NCI-H2227 (cell line): ENCODE measurements around the gene NR2F1-AS1.

Experiments
- DNase-seq: peaks from one replicate; lab custom pipeline; 2025; ENCODE audit not compliant: unreplicated experiment; lab: John Stamatoyannopoulos, UW

Gene NR2F1-AS1

DNA sequence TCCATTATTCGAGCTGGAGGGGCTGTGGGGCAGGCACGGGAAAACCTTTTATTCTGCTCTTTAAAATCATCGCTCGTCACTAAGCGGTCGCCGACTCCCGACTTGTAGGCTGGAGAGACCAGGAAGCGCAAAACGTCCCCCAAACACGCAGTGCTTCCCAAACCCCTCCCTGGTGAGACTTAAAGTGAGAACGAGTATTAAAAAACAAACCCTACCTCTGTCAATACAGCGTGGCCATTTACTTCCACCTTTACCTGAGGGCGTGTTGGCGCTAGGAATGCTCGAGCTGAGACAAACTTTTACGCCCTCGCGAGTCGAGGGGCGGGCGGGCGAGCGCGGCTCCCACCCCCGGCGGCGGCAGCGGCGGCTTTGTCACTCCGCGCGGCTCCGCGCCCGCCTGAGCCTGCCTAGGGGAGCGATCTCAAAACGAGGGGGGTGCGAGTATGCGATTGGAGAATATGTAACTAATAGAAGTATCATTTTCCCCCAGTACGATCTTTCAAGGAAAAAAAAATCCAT is at the start of gene NR2F1-AS1:
Gene NR2F1-AS1, minus strand, starts transcription at position 293 of the 519 bp plus-strand sequence.
- DNase-seq, result no peak

DNA sequence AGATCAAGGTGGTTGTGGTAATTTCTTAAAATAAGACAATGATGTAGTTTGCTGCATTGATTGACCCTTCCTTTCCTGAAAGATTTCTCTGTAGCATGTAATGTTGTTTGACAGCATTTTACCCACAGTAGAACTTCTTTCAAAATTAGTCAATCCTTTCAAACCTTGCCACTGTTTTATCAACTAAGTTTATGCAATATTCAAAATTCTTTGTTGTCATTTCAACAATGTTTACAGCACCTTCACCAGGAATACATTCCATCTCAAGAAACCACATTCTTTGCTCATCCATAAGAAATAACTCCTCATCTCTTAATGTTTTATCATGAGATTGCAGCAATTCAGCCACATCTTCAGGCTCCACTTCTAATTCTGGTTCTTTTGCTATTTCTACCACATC is 45.8 kb upstream of the NR2F1-AS1 start:
- no peak for DNase-seq

- no peak for DNase-seq
These were observed 42.1 kb upstream of the NR2F1-AS1 start for GRCh38 chr5:93623153-93623552.

DNA sequence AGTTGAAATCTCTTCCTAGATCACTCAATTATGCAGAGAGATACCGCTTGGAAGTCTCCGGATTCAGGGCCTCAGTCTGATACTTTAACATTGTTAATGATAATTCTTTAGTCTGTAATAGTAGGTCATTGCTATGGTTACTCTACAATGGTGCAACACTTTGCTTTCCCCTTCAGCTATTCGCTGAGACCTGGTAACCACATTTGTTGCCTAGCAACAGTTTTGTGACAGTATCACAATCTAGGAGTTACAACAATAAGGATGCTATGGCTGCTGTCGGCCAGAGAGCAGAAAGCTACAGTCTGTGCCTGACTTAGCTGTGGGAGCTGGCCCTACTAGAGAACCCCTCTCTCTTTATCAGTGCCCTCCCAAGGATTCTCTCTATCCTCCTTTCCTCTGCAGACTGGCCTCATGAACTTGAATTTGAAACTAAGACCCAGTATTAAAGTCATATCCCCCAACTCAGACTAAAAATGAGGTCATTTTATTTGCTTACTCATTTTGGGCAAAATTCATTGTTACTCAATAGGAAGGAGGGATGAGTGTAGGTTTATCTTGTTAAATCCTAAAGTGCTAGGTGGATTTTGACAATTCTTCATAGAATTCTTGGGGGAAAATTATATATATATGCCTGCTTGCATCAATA is 41.3 kb upstream of the NR2F1-AS1 start:
- peak; percentile 93 for DNase-seq

DNA sequence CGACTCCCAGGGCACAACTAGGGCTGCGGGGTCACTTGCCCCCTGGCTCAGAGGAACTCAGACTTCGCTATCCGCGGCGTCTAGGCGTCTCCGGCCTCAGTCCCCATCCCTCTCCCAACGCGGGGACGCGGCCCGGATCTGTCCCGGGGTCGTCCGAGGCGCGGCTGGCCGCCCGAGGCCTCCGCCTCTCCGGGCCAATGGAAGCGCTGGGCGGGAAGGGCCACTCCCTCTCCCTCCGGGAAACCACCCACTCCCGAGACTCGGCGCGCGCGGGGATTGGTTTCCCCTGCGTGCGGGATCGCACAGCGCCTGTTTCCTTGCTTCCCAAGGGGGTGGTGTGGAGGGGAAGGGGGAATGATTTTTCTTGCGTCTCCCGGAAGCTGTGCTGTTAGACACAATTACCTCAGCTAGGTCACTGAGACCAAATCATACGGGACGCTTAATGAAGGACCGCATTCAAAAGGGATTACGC is 40.3 kb upstream of the NR2F1-AS1 start:
- DNase-seq, result peak; percentile 95

DNA sequence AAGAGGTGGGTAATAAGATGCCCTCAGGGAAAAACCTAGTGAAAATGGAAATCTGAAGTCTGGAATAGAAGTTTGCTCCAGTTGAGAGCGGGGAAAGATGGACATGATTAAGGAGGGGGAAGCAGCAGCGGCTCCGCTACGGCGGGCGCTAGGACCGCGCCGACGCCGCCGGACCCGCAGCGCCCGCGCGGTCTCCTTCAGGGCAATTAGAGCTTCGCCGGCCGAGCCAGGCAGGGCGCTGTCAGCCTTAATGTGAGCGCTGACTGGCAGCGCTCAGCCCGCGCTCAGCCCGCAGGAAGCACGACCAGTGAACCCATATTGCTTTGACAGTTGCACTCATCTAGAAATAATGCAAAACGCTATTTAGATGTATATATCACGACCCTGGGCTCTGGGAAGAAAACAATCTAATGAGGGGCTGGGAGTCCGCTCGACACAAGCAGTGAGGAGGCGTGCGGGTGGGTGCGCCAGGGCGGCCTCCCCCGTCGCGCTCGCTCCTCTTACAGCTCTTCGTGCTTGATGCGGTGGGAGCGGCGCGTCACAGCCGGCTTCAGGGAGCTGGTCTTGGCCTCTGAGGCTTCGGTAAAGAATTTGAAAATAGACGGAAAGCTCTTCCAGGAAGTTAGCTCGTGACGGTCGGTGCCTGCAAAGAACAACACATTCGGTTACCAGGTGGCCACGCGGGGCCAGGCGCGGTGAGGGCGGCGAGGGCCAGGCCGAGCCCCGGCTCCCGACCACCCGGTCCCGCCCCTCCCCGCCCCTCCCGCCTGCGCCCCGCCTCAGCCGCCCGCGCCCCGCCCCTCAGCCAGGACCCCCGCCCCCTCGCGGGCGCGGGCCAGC is 39.7 kb upstream of the NR2F1-AS1 start:
- DNase-seq, result peak; percentile 89

- no peak for DNase-seq
These were observed 35.6 kb upstream of the NR2F1-AS1 start for GRCh38 chr5:93616538-93617174.

DNA sequence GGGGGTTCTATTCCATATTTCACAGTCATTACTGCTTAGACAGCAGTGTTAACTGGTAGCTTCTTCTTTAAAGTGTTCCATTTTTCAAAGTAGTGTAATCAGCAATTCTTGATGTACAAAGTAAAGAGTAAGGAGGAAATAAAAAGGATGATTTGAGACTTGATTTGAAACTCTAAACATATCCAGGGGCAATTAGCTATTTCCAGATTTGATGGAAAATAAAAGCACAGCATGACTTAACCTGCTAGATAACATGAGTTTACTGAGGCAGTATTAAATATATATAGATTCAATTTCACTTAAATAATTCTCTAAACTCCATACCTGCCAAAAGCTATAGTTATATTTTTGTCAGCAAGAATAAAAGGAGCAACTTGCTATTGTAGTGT is 31.8 kb upstream of the NR2F1-AS1 start:
- no peak for DNase-seq

GRCh38 chr5:93611976-93612854 is 31.2 kb upstream of the NR2F1-AS1 start:
- DNase-seq, result no peak

GRCh38 chr5:93611273-93611975 is 30.4 kb upstream of the NR2F1-AS1 start:
- DNase-seq, result no peak

GRCh38 chr5:93610581-93611272 is 29.7 kb upstream of the NR2F1-AS1 start:
- DNase-seq, result no peak

DNA sequence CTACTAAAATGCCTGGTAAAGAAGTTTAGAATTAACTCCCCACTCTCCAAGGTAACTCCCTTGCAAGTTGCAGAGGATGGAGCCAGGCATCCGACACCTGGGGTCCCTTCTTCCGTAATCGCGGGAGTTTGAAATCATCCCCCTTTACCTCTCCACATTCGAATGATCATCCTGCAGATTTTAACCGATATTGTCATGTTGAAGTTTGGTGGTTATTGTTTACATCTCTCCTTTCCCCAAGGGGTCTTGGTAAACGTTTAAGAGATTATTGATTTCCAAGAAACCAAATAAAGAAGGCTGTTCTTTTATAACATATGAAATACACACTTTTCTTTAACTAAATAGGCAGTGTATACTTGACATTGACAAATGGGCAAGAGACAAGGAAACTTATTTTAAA is 28.7 kb upstream of the NR2F1-AS1 start:
- DNase-seq, result no peak

DNA sequence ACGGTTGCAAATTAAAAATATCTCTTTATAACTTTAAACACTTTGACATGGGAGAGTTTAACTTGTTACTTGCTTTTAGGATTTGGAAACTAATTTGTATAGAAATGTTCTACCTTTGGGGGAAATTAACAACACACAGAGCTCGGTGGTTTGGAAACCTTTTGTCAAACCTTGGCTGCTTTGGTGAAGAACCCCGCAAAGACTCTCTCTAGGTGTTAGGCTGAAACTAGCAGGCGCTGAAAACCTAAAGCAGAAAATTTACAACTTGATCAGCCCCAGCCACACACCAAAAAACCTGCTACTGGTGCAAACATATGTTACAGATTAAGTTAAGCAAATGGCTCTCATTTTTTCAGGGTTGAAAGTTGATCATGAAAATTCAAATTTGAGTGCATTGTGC is 27.8 kb upstream of the NR2F1-AS1 start:
- DNase-seq, result no peak

GRCh38 chr5:93607367-93608258 is 26.6 kb upstream of the NR2F1-AS1 start:
- peak; percentile 76 for DNase-seq

DNA sequence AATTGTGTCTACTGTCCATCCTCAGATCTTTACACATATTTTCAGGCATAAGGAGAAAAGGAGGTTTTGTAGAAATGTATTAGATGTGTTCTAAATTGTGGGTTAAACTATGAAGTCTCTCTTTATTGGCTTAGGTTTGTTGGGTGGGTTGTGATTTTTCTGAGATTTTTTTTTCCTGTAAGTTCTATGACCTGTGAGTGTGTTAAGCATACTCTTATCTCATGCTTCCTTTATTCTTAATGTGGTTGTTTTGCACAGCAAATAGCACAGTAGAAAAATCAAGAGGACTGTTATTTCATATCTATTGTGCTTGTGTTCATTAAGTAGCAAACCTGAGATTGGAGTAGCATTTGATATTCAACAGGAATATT is 25.3 kb upstream of the NR2F1-AS1 start:
- DNase-seq, result no peak

DNA sequence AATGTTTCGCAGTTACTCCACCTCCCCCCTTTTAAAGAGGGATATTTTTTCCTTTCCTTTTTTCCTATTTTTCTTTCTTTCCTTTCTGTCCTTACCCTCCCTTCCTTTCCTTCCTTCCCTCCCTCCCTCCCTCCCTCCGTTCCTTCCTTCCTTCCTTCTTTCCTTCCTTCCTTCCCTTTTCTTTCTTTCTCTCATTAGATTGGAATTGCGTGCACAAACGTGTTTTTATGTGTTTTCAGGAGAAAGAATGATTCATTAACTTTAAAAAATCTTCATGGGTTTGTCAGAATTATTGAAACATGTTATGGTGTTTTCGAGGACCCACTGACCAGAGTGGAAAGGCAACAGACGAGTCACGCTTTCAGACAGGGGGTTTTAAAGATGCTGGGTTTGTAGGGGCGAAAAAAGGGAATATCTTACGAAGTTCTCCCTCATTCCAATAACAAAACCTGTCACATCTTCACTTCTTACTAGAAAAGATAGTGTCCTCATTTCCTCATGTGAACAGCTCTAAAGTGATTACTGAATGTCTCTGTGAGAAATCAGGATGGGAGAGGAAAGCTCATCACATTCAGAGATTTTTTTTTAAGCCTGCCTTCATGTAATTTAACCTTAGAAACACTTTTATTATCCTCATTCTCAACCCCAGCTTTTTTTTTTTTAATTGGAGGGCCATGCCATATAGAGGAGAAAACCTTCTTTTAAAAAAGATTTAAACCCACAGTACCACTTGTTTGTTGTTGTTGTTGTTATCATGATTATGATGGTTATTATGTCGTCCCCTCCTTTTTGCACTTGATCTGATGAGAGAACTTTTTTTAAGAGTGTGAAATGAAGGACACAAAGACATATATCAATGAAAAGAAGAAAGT is 23.9 kb upstream of the NR2F1-AS1 start:
- DNase-seq, result no peak

DNA sequence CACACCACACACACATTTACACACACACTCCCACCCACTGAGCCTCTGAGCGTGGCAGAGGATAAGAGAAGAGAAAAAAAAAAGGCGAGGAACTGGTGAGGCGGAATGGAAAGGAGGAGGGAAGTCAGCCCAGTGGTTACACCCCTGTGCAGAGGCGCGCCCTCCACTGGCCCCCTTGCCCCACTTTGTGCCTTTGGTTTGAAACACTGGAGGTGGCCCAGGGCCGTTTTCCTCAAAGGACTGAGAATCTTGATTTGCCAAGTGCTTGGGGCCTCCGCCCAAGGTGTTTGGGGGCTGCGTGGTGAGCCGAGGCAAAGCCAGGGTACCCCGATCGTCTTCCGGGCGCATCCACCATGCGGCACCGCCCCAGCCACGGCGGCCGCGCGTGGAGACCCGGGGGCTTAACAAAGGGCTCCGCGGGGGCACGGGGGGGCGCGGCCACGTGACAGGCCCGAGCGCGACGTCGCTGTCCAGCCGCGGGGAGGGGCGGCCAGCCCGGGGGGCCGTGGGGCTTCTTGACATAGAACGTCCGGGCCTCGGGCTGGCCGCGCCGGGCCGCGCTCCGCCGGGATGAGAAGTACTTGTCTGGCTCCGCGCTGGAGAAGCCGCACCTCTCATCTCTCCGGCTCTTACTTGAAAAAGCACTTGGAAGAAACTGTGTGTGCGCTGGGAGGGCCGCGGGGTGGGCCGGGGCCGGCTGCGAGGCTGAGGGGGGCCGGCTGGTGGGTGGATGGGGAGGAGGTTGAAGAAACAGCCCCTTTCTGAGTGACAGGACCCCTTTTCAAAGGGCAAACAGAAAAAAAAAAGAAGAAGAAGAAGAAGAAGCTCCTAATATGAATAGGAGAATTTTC is 23.0 kb upstream of the NR2F1-AS1 start:
- peak; percentile 81 for DNase-seq
